IMR-90 (cell line): ENCODE measurements around the gene BARD1. TPM values are rescaled to one million over a fixed set of nuclear protein-coding genes. Genes with fewer than 3 reads are reported as not detected.

Experiments used
- ATAC-seq: fragments of 200-7000 bp; cut with Tn5 transposase; 2 replicates; pipeline ENCODE4 v1.9.1; 2020; ENCODE audit warnings: low read depth, mild to moderate bottlenecking, moderate library complexity
- BruUV-seq: library from RNA; stranded (reverse); fragments of 400-500 nt; replicated peaks from 2 replicates; lab custom pipeline; 2021; lab: Mats Ljungman, UMichigan
- CTCF ChIA-PET: fragments of 300-600 bp; formaldehyde crosslinking; extraction: SDS; loops from one replicate; lab custom pipeline; 2021; ENCODE audit warnings: antibody characterized with exemption; lab: Yijun Ruan, JAX
- POLR2A ChIA-PET: fragments of 300-600 bp; sonication (Branson Sonifier 250); formaldehyde crosslinking; loops from one replicate; lab custom pipeline; 2022; ENCODE audit warnings: antibody characterized with exemption; ENCODE audit not compliant: unreplicated experiment; lab: Charles Lee
- DNase-seq: peaks from one replicate; pipeline ENCODE4 v3.0.0; 2013
- H2AFZ ChIP-seq: replicated peaks from 2 replicates; pipeline ENCODE3; 2013; ENCODE audit warnings: low read length, mild to moderate bottlenecking; ENCODE audit not compliant: poor library complexity
- H2AK5ac ChIP-seq: 2 replicates; pipeline ENCODE4 v1.6.1; 2013; ENCODE audit warnings: low read depth, low read length, inconsistent platforms
- H2AK9ac ChIP-seq: replicated peaks from 2 replicates; pipeline ENCODE3; 2013; ENCODE audit warnings: mild to moderate bottlenecking, low read depth, low read length, moderate library complexity; ENCODE audit not compliant: poor library complexity
- H2BK120ac ChIP-seq: 2 replicates; pipeline ENCODE4 v1.6.1; 2013; ENCODE audit warnings: low read depth, low read length, inconsistent platforms
- H2BK15ac ChIP-seq: 3 replicates; pipeline ENCODE4 v1.6.1; 2013; ENCODE audit warnings: low read depth, low read length, inconsistent platforms
- H2BK20ac ChIP-seq: 2 replicates; pipeline ENCODE4 v1.6.1; 2013; ENCODE audit warnings: low read depth, mild to moderate bottlenecking, inconsistent platforms, low read length, moderate library complexity
- H2BK5ac ChIP-seq: 2 replicates; pipeline ENCODE4 v1.6.1; 2013; ENCODE audit warnings: mild to moderate bottlenecking, low read depth, low read length, inconsistent platforms; ENCODE audit not compliant: poor library complexity, severe bottlenecking
- H3K14ac ChIP-seq: replicated peaks from 2 replicates; pipeline ENCODE4 v1.6.1; 2013; ENCODE audit warnings: low read depth, low read length, inconsistent platforms
- H3K18ac ChIP-seq: 2 replicates; pipeline ENCODE4 v1.6.1; 2013; ENCODE audit warnings: low read depth, low read length, control low read depth
- H3K23ac ChIP-seq: 2 replicates; pipeline ENCODE4 v1.6.1; 2013; ENCODE audit warnings: low read depth, low read length, inconsistent platforms
- H3K27ac ChIP-seq: 2 replicates; pipeline ENCODE4 v1.5.1; 2013; ENCODE audit warnings: mild to moderate bottlenecking, control low read depth, low read length; ENCODE audit not compliant: insufficient read depth
- H3K27me3 ChIP-seq: 2 replicates; pipeline ENCODE4 v1.6.1; 2013; ENCODE audit warnings: low read length; ENCODE audit not compliant: control insufficient read depth, insufficient read depth
- H3K36me3 ChIP-seq: 2 replicates; pipeline ENCODE4 v1.6.1; 2013; ENCODE audit warnings: low read length, mixed read lengths; ENCODE audit not compliant: control insufficient read depth, insufficient read depth
- H3K4ac ChIP-seq: 2 replicates; pipeline ENCODE4 v1.6.1; 2013; ENCODE audit warnings: low read depth, low read length, inconsistent platforms
- H3K4me1 ChIP-seq: 2 replicates; pipeline ENCODE4 v1.6.1; 2013; ENCODE audit warnings: low read length, mixed read lengths; ENCODE audit not compliant: control insufficient read depth, insufficient read depth
- H3K4me2 ChIP-seq: 2 replicates; pipeline ENCODE4 v1.6.1; 2013; ENCODE audit warnings: low read depth, mild to moderate bottlenecking, control low read depth, low read length, moderate library complexity
- H3K4me3 ChIP-seq: 2 replicates; pipeline ENCODE4 v1.5.1; 2013; ENCODE audit warnings: low read depth, mild to moderate bottlenecking, control low read depth, low read length, moderate library complexity; ENCODE audit not compliant: insufficient read depth
- H3K56ac ChIP-seq: 2 replicates; pipeline ENCODE4 v1.6.1; 2013; ENCODE audit warnings: low read length, inconsistent platforms; ENCODE audit not compliant: insufficient read depth; ENCODE audit errors: extremely low read depth
- H3K79me1 ChIP-seq, 2 experiments: 2 replicates each; pipeline ENCODE4 v1.6.1; 2013; ENCODE audit warnings: low read length in 2 of 2, inconsistent platforms in 1 of 2, low read depth in 1 of 2
- H3K9ac ChIP-seq: 2 replicates; pipeline ENCODE4 v1.6.1; 2013; ENCODE audit warnings: low read depth, low read length, control low read depth
- H3K9me1 ChIP-seq: 2 replicates; pipeline ENCODE4 v1.6.1; 2013; ENCODE audit warnings: low read length, inconsistent platforms; ENCODE audit not compliant: insufficient read depth
- H3K9me3 ChIP-seq: 2 replicates; pipeline ENCODE4 v1.6.1; 2013; ENCODE audit warnings: low read length; ENCODE audit not compliant: control insufficient read depth, insufficient read depth
- H4K20me1 ChIP-seq: 2 replicates; pipeline ENCODE4 v1.6.1; 2013; ENCODE audit warnings: low read length, inconsistent platforms; ENCODE audit not compliant: insufficient read depth
- H4K5ac ChIP-seq: 2 replicates; pipeline ENCODE4 v1.6.1; 2013; ENCODE audit warnings: mild to moderate bottlenecking, low read depth, low read length, control low read depth
- H4K8ac ChIP-seq, 2 experiments: 2 replicates each; pipeline ENCODE4 v1.6.1; 2013; ENCODE audit warnings: low read depth in 2 of 2, low read length in 2 of 2, control low read depth in 1 of 2, inconsistent platforms in 1 of 2
- H4K91ac ChIP-seq: 2 replicates; pipeline ENCODE4 v1.6.1; 2013; ENCODE audit warnings: low read depth, low read length, inconsistent platforms; ENCODE audit not compliant: insufficient read depth
- BHLHE40 ChIP-seq: fragments of 150-350 bp; IDR thresholded peaks from 2 replicates; pipeline ENCODE4 v1.6.1; 2016; ENCODE audit warnings: mild to moderate bottlenecking, low read depth, low read length
- CEBPB ChIP-seq: IDR thresholded peaks from 2 replicates; pipeline ENCODE4 v1.6.1; 2012; ENCODE audit warnings: low read depth, low read length, improper control_type of control experiment
- CHD1 ChIP-seq: IDR thresholded peaks from 2 replicates; pipeline ENCODE4 v1.6.1; 2012; ENCODE audit warnings: low read depth, low read length, improper control_type of control experiment
- CTCF ChIP-seq: conservative IDR thresholded peaks from 2 replicates; pipeline ENCODE4 v1.5.1; 2012; ENCODE audit warnings: mild to moderate bottlenecking, low read depth, low read length, improper control_type of control experiment
- FOS ChIP-seq: fragments of 150-350 bp; IDR thresholded peaks from 2 replicates; pipeline ENCODE4 v1.6.1; 2016; ENCODE audit warnings: low read depth, low read length
- MAZ ChIP-seq: IDR thresholded peaks from 2 replicates; pipeline ENCODE4 v1.6.1; 2012; ENCODE audit warnings: low read depth, mild to moderate bottlenecking, low read length, improper control_type of control experiment, moderate library complexity, borderline replicate concordance
- MXI1 ChIP-seq: IDR thresholded peaks from 2 replicates; pipeline ENCODE4 v1.6.1; 2012; ENCODE audit warnings: low read depth, mild to moderate bottlenecking, low read length, moderate library complexity, borderline replicate concordance
- NFE2L2 ChIP-seq: fragments of 150-350 bp; IDR thresholded peaks from 2 replicates; pipeline ENCODE4 v1.6.1; 2016; ENCODE audit warnings: low read depth, mild to moderate bottlenecking, low read length
- POLR2A ChIP-seq: IDR thresholded peaks from 2 replicates; pipeline ENCODE4 v1.6.1; 2012; ENCODE audit warnings: mild to moderate bottlenecking, low read depth, low read length
- RAD21 ChIP-seq: IDR thresholded peaks from 2 replicates; pipeline ENCODE4 v1.6.1; 2012; ENCODE audit warnings: low read length, improper control_type of control experiment
- RCOR1 ChIP-seq: IDR thresholded peaks from 2 replicates; pipeline ENCODE4 v1.6.1; 2012; ENCODE audit warnings: mild to moderate bottlenecking, low read length, improper control_type of control experiment; ENCODE audit not compliant: insufficient replicate concordance
- RFX5 ChIP-seq: IDR thresholded peaks from 2 replicates; pipeline ENCODE4 v1.8.0; 2012; ENCODE audit warnings: low read depth, mild to moderate bottlenecking, low read length, moderate library complexity
- SMC3 ChIP-seq: fragments of 150-350 bp; IDR thresholded peaks from 2 replicates; pipeline ENCODE4 v1.6.1; 2016; ENCODE audit warnings: low read depth, mild to moderate bottlenecking, antibody characterized with exemption, low read length, moderate library complexity
- WGBS, 2 experiments: methylation state at CpG; one replicate each; pipeline versions ENCODE4 v1.1.5 to v1.1.7; 2013; ENCODE audit warnings: missing lambda C conversion rate in 2 of 2; ENCODE audit not compliant: insufficient read length in 1 of 2; ENCODE audit errors: extremely low coverage in 2 of 2; 5-methylcytosine and 5-hydroxymethylcytosine counted together
- dilution Hi-C: fragments of 300-500 bp; cut with HindIII; formaldehyde crosslinking; loops from one replicate; pipeline ENCODE4 v1.14.3; 2018; ENCODE audit warnings: low sequenced_read_pairs; ENCODE audit not compliant: unreplicated experiment
- in situ Hi-C: fragments of 300-500 bp; cut with MboI; formaldehyde crosslinking; loops from 3 replicates; pipeline ENCODE4 v1.14.3; 2019; ENCODE audit warnings: low sequenced_read_pairs, inconsistent platforms, mixed read lengths
- intact Hi-C: fragments of 100-400 bp; cut with micrococcal nuclease; formaldehyde crosslinking; loops from 2 replicates; pipeline ENCODE4 v1.10.0; 2022
- polyA plus RNA-seq, 3 experiments: library from polyadenylated mRNA; depleted of rRNA; stranded (reverse); fragments of >200 nt; gene quantifications; 2 replicates each; pipeline ENCODE4 v1.2.3, GENCODE V29; 2012; ENCODE audit warnings: low replicate concordance in 1 of 3
- total RNA-seq: library from RNA; depleted of rRNA; stranded (reverse); fragments of >200 nt; gene quantifications from 2 replicates; pipeline ENCODE4 v1.2.3, GENCODE V29; 2012
- TF ChIP-seq, protein P1 (sequence below): fragments of 150-350 bp; IDR thresholded peaks from 2 replicates; pipeline ENCODE4 v1.6.1; 2016; ENCODE audit warnings: low read depth, mild to moderate bottlenecking, low read length, moderate library complexity, borderline replicate concordance

BARD1 gene
- total and polyA plus RNA-seq, 2 of the 4 experiments (the other 2 are of a cell fraction) = 3.1 to 34.6 TPM

DNA sequence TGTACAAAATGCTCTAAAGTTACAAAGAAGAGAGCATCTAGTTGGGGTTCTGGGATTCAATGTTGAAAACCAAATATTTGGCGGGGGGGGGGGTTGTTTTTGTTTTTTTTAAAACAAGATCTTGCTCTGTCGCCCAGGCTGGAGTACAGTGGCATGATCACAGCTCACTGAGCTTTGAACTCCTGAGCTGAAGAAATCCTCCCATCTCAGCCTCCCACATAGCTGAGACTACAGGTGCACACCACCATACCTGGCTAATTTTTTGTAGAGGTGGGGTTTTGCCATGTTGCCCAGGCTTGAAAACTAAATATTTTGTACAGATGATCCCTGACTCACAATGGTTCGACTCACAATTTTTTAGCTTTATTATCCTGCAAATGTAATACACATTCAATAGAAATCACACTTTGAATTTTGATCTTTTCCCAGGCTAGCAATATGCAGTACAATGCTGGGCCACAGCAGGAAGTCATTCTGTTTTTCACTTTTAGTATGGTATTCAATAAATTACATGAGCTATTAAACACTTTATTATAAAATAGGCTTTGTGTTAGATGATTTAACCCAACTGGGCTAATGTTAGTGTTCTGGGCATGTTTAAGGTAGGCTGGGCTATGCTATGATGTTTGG lies 7.6 kb downstream of the BARD1 start:
- TF ChIP-seq, protein P1, sequence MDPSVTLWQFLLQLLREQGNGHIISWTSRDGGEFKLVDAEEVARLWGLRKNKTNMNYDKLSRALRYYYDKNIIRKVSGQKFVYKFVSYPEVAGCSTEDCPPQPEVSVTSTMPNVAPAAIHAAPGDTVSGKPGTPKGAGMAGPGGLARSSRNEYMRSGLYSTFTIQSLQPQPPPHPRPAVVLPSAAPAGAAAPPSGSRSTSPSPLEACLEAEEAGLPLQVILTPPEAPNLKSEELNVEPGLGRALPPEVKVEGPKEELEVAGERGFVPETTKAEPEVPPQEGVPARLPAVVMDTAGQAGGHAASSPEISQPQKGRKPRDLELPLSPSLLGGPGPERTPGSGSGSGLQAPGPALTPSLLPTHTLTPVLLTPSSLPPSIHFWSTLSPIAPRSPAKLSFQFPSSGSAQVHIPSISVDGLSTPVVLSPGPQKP = no peak
- TF ChIP-seq CTCF (no peak), BHLHE40 (no peak), SMC3 (no peak), CHD1 (no peak), RAD21 (no peak), MXI1 (no peak), RFX5 (no peak), MAZ (no peak), FOS (no peak), CEBPB (no peak), POLR2A (no peak), NFE2L2 (no peak), RCOR1 (no peak)
- no peak overlapping the region for H4K5ac ChIP-seq
- POLR2A ChIA-PET = no interaction called here

More for the DNA sequence above, 7.6 kb downstream of the BARD1 start:
- no peak overlapping the region for H3K18ac ChIP-seq
- intact Hi-C loops (loop anchor here (5.0 to 10.0 kb wide), 3 partner anchors 367 to 1133 kb away; no protein-coding TSS in a partner anchor), in situ Hi-C loops (loop anchor here (25.0 kb wide), 3 partner anchors 990 to 1540 kb away; no protein-coding TSS in a partner anchor), dilution Hi-C loops (no loop called here)
- no peaks in the 10 kb centered on the region for H3K9me3 ChIP-seq
- H3K56ac ChIP-seq = no peak overlapping the region
- no peak overlapping the region for H2AFZ ChIP-seq
- H4K91ac ChIP-seq = no peak overlapping the region
- DNase-seq = no peak
- H2AK9ac ChIP-seq = no peak overlapping the region
- no peak overlapping the region for H2BK20ac ChIP-seq
- H3K27ac ChIP-seq = no peak overlapping the region
- WGBS, 2 experiments = no CpG with 5 or more reads among the region's 3 CpGs
- no peak overlapping the region for H3K4ac ChIP-seq
- H2BK15ac ChIP-seq = no peak overlapping the region
- no peak overlapping the region for H2BK120ac ChIP-seq
- peaks cover 7% of the 10 kb centered on the region for H3K9me1 ChIP-seq
- H3K9ac ChIP-seq = no peak overlapping the region
- no TSS peak for BruUV-seq
- no peak overlapping the region for H2AK5ac ChIP-seq
- ATAC-seq = no peak
- no peaks in the 10 kb centered on the region for H3K27me3 ChIP-seq
- H4K20me1 ChIP-seq = no peaks in the 10 kb centered on the region
- peaks cover 19 to 43% of the 10 kb centered on the region in 2 experiments for H3K79me1 ChIP-seq
- no peak overlapping the region for H2BK5ac ChIP-seq
- no peak overlapping the region for H3K14ac ChIP-seq
- H3K4me3 ChIP-seq = no peak overlapping the region
- no peak overlapping the region for H3K4me2 ChIP-seq
- H3K23ac ChIP-seq = no peak overlapping the region
- no peaks in the 10 kb centered on the region for H3K36me3 ChIP-seq
- CTCF ChIA-PET = no interaction called here
- peaks cover 2% of the 10 kb centered on the region; the same call in 1 of the 2 replicates for H3K4me1 ChIP-seq
- no peak overlapping the region for H4K8ac ChIP-seq
